Muscle layer of colon (tissue), 2 donors: ENCODE measurements around the gene CELSR1.

Experiments used
- H3K27ac ChIP-seq: one replicate; pipeline ENCODE4 v1.7.0; 2013; ENCODE audit warnings: low read depth, mild to moderate bottlenecking, low read length, moderate library complexity
- H3K27me3 ChIP-seq, 2 donors: one replicate each; pipeline ENCODE4 v1.7.0; 2013; ENCODE audit warnings: low read length in 2 of 2, mild to moderate bottlenecking in 2 of 2; ENCODE audit not compliant: insufficient read depth in 2 of 2, control insufficient read depth in 1 of 2
- H3K36me3 ChIP-seq: one replicate; pipeline ENCODE4 v1.7.0; 2013; ENCODE audit warnings: mild to moderate bottlenecking, low read length; ENCODE audit not compliant: insufficient read depth
- H3K4me1 ChIP-seq: one replicate; pipeline ENCODE4 v1.7.0; 2013; ENCODE audit warnings: mild to moderate bottlenecking, low read length; ENCODE audit not compliant: insufficient read depth
- H3K4me3 ChIP-seq, 2 donors: one replicate each; pipeline ENCODE4 v1.7.0; 2013; ENCODE audit warnings: low read length in 2 of 2, low read depth in 1 of 2, mild to moderate bottlenecking in 1 of 2, moderate library complexity in 1 of 2
- H3K9ac ChIP-seq: one replicate; pipeline ENCODE4 v1.7.0; 2013; ENCODE audit warnings: low read length
- H3K9me3 ChIP-seq: one replicate; pipeline ENCODE4 v1.7.0; 2013; ENCODE audit warnings: mild to moderate bottlenecking, low read length
- donor health status: abdominal sarcoma.
- donor health status: Adenocarcinoma of cecum.

The CELSR1 gene

GRCh38 chr22:46560696-46561295, 23.4 kb upstream of the CELSR1 start:
- Histone ChIP-seq H3K4me3 (no peak overlapping the region), H3K9ac (no peak overlapping the region)

GRCh38 chr22:46557736-46558480, 20.5 kb upstream of the CELSR1 start:
- H3K4me1 ChIP-seq: no peaks in the 10 kb centered on the region
- no peak overlapping the region for H3K9ac ChIP-seq
- H3K36me3 ChIP-seq: no peaks in the 10 kb centered on the region
- no peak overlapping the region for H3K4me3 ChIP-seq
- H3K9me3 ChIP-seq: no peaks in the 10 kb centered on the region
- no peak overlapping the region for H3K27ac ChIP-seq
- H3K27me3 ChIP-seq: no peaks in the 10 kb centered on the region

More at GRCh38 chr22:46560696-46561295, 23.4 kb upstream of the CELSR1 start:
- Histone ChIP-seq H3K27ac (no peak overlapping the region), H3K36me3 (no peaks in the 10 kb centered on the region), H3K4me1 (peaks cover 5% of the 10 kb centered on the region), H3K27me3 (no peaks in the 10 kb centered on the region), H3K9me3 (no peaks in the 10 kb centered on the region)

GRCh38 chr22:46556775-46557174, 19.4 kb upstream of the CELSR1 start:
- H3K9ac ChIP-seq: no peak overlapping the region
- H3K27ac ChIP-seq: no peak overlapping the region
- no peaks in the 10 kb centered on the region for H3K27me3 ChIP-seq
- no peaks in the 10 kb centered on the region for H3K4me1 ChIP-seq
- H3K4me3 ChIP-seq: no peak overlapping the region
- no peaks in the 10 kb centered on the region for H3K9me3 ChIP-seq
- no peaks in the 10 kb centered on the region for H3K36me3 ChIP-seq

- H3K9ac ChIP-seq: no peak overlapping the region
- H3K9me3 ChIP-seq: no peaks in the 10 kb centered on the region
- H3K27ac ChIP-seq: no peak overlapping the region
- no peaks in the 10 kb centered on the region for H3K27me3 ChIP-seq
- H3K36me3 ChIP-seq: no peaks in the 10 kb centered on the region
- H3K4me1 ChIP-seq: peaks cover 12% of the 10 kb centered on the region
- H3K4me3 ChIP-seq: no peak overlapping the region
These were observed 15.8 kb upstream of the CELSR1 start for GRCh38 chr22:46553189-46553588.

- no peak overlapping the region for H3K27ac ChIP-seq
- peaks cover 23% of the 10 kb centered on the region for H3K4me1 ChIP-seq
- H3K9ac ChIP-seq: no peak overlapping the region
- H3K4me3 ChIP-seq: no peak overlapping the region
- no peaks in the 10 kb centered on the region for H3K27me3 ChIP-seq
- no peaks in the 10 kb centered on the region for H3K36me3 ChIP-seq
- no peaks in the 10 kb centered on the region for H3K9me3 ChIP-seq
These were observed 14.6 kb upstream of the CELSR1 start for GRCh38 chr22:46551996-46552395.

GRCh38 chr22:46551321-46551720, 13.9 kb upstream of the CELSR1 start:
- Histone ChIP-seq H3K36me3 (no peaks in the 10 kb centered on the region), H3K4me3 (no peak overlapping the region), H3K9ac (no peak overlapping the region), H3K4me1 (peaks cover 29% of the 10 kb centered on the region), H3K27ac (no peak overlapping the region), H3K27me3 (no peaks in the 10 kb centered on the region), H3K9me3 (no peaks in the 10 kb centered on the region)

GRCh38 chr22:46549971-46550641, 12.7 kb upstream of the CELSR1 start:
- Histone ChIP-seq H3K36me3 (no peaks in the 10 kb centered on the region), H3K4me3 (no peak overlapping the region), H3K27me3 (no peaks in the 10 kb centered on the region), H3K9me3 (no peaks in the 10 kb centered on the region), H3K27ac (no peak overlapping the region), H3K4me1 (peaks cover 34% of the 10 kb centered on the region), H3K9ac (no peak overlapping the region)

- H3K27me3 ChIP-seq: no peaks in the 10 kb centered on the region
- no peak overlapping the region for H3K9ac ChIP-seq
- H3K36me3 ChIP-seq: no peaks in the 10 kb centered on the region
- no peak overlapping the region for H3K27ac ChIP-seq
- H3K9me3 ChIP-seq: no peaks in the 10 kb centered on the region
- H3K4me1 ChIP-seq: peaks cover 34% of the 10 kb centered on the region
- no peak overlapping the region for H3K4me3 ChIP-seq
These were observed 12.1 kb upstream of the CELSR1 start for GRCh38 chr22:46549563-46549840.

GRCh38 chr22:46547883-46548244, 10.4 kb upstream of the CELSR1 start:
- H3K4me1 ChIP-seq: peaks cover 34% of the 10 kb centered on the region
- no peaks in the 10 kb centered on the region for H3K27me3 ChIP-seq
- H3K9ac ChIP-seq: no peak overlapping the region
- H3K9me3 ChIP-seq: no peaks in the 10 kb centered on the region
- peak overlapping the region; percentile 64 for H3K27ac ChIP-seq
- H3K36me3 ChIP-seq: no peaks in the 10 kb centered on the region
- no peak overlapping the region for H3K4me3 ChIP-seq

GRCh38 chr22:46547179-46547882, 9.9 kb upstream of the CELSR1 start:
- no peaks in the 10 kb centered on the region for H3K9me3 ChIP-seq
- H3K27me3 ChIP-seq: no peaks in the 10 kb centered on the region
- H3K27ac ChIP-seq: peak overlapping the region; percentile 64
- no peak overlapping the region for H3K9ac ChIP-seq
- no peaks in the 10 kb centered on the region for H3K36me3 ChIP-seq
- peaks cover 34% of the 10 kb centered on the region for H3K4me1 ChIP-seq
- peak overlapping the region in 1 of 2 donors; percentile 25 for H3K4me3 ChIP-seq

GRCh38 chr22:46546466-46547178, 9.2 kb upstream of the CELSR1 start:
- no peaks in the 10 kb centered on the region for H3K9me3 ChIP-seq
- H3K27me3 ChIP-seq: no peaks in the 10 kb centered on the region
- peak overlapping the region; percentile 64 for H3K27ac ChIP-seq
- no peak overlapping the region for H3K9ac ChIP-seq
- H3K4me1 ChIP-seq: peaks cover 34% of the 10 kb centered on the region
- peak overlapping the region in 1 of 2 donors; percentile 25 for H3K4me3 ChIP-seq
- H3K36me3 ChIP-seq: no peaks in the 10 kb centered on the region
